GM18499 (cell line): Measurements from ENCODE around the gene EML4.

Source experiments
- ATAC-seq: cut with Tn5 transposase; IDR thresholded peaks from one replicate; pipeline ENCODE4 v1.9.1; 2021; ENCODE audit warnings: moderate number of reproducible peaks; ENCODE audit not compliant: insufficient read depth, unreplicated experiment

The EML4 gene

DNA sequence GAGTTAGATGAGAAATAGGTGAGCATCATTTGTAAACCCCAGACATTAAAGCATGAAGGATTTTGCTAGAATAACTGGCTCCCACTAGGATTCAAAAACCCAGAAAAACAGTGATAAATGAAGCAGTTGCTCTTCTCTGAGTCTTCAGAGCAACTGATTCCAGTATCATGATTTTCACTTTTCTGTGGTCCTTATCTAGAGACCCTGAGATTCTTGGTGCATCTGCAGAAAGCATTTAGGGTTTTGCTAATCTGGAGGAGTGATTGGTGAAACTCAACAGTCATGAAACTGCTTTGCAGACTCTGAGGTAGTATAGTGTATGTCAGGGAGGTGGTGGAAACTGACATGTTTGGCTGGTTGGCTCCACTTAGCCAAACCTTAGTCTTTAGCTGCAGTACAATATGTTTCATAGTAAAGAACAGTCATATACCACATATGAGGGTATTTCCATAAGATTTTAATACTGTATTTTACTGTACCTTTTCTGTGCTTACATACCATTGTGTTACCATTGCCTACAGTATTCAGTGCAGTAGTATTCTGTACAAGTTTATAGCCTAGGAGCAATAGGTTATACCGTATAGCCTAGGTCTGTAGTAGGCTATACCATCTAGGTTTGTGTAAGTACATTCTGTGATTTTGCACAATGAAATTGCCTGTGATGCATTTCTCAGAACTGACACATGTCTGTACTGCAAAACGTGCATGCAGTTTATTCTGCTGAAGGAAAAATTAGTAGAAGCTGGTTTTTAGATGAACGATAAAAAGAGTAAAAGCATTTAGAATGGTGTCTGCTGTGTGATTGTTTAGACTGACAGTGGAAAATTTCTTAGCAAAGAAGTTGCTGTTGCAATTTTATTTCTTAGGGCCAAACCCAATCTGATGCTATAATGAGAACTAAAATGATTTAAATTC is 23.8 kb downstream of the EML4 start:
- ATAC-seq = peak; percentile 59

GRCh38 chr2:42193722-42194187 is 24.6 kb downstream of the EML4 start:
- no peak for ATAC-seq

DNA sequence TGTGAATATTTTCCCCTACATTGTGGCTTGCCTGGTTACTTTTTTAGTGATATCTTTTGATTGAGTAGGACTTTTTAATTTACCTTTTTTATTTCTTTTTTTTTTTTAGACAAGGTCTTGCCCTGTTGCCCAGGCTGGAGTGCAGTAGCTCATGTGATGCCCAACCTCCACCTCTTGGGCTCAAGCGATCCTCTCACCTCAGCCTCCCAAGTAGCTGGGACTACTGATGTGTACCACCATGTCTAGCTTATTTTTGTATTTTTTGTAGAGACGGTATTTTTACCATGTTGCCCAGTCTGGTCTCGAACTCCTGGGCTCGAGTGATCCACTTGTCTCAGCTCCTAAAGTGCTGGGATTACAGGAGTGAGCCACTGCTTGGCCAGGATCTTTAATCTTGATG is 25.3 kb downstream of the EML4 start:
- no peak for ATAC-seq

DNA sequence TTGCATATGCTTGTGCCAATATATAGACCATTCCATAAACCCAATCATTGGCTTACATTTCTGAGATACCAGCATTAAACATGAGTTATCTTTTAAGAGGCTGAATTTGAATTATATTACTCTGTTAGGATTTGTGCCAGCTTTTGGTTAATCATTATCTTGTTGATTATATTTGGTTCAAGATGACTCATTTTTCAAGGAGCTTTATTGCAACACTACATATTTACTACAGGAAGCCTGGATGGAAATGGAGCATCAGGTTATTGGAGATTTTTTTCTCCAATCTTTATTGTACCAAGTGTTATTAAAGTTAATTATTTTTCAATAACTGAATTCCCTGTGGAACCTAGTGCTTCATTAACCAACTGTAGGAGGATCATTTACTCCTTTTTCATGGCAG is 26.4 kb downstream of the EML4 start:
- ATAC-seq = no peak

GRCh38 chr2:42196070-42196402 is 26.9 kb downstream of the EML4 start:
- ATAC-seq = no peak

GRCh38 chr2:42196403-42197267 is 27.5 kb downstream of the EML4 start:
- no peak for ATAC-seq

GRCh38 chr2:42197792-42198191 is 28.6 kb downstream of the EML4 start:
- no peak for ATAC-seq

GRCh38 chr2:42198466-42198865 is 29.3 kb downstream of the EML4 start:
- ATAC-seq = no peak

DNA sequence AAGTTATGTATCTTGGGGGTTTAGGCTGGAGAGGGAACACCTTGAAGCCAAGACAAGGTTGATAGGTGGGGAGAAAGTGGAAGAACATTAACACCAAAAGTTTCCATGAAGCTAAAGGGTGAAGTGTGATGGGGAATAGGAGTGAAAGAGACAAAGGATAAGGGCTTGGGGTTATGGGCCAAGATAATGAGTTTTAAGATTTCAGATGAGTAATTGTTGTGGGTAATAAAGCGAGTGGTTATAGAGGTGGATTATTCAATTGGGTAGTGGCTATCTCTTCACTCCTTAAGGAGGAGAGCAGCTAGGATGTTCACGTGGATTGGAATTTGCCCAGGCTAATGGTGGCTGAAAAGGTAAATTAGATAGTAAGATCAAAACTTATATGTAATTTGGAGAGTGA is 29.8 kb downstream of the EML4 start:
- ATAC-seq = no peak

DNA sequence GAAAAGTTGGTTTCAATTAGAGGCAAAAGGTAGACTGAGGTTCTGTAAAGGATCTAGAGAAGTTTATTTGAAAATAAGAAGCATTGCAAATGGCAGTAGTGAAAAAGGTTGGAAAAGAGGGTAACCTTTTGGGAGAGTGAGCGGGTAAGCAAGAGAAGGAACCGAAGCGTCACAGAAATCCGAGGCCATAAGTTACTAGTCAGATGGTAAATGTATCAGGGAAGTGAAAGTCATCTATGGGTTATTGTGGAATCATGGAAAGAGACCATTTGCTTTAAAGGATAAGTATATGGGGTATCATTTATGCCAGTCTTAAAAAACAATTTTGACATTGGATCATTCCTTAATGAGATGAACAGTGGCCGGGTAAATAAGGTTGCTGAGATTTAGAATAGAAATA is 30.5 kb downstream of the EML4 start:
- no peak for ATAC-seq

DNA sequence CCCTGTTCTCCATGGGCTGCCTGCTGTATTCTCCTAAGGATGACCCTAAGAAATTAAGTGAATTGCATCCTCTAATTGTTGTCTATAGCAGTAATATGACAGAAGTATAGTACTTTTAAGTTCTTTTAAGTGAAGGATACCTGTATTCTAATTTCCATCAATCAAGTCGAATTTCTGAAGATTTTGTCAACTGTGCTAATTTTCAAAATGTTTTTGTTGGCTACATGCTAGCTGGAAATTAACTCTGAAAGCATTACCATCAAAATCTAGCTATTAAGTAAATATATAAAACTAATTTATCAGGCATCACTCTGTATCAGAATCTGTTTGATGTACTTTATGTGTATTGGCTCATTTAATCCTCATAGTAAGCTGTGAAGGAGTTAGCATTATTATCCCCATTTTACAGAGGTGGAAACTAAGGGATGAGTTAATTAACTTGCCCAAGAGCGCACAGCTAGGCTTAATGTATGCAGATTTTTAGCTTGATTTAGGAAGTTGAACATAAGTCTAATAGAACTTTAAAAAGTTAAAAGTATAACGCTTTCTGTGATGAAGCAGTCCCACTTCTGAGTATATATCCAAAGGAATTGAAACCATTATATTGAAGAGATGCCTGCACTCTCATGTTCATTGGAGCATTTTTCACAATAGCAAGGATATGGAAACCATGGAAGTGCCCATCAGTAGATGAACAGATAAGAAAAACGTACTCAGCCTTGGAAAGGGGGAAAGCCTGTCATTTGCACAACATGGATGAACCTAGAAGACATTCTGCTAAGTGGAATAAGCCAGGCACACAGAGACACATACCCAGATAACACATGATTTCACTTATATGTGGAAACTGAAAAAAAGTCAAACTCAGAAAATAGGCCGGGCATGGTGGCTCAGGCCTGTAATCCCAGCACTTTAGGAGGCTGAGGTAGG is 32.0 kb downstream of the EML4 start:
- no peak for ATAC-seq

- no peak for ATAC-seq
These were observed 33.5 kb downstream of the EML4 start for GRCh38 chr2:42202634-42203008.

DNA sequence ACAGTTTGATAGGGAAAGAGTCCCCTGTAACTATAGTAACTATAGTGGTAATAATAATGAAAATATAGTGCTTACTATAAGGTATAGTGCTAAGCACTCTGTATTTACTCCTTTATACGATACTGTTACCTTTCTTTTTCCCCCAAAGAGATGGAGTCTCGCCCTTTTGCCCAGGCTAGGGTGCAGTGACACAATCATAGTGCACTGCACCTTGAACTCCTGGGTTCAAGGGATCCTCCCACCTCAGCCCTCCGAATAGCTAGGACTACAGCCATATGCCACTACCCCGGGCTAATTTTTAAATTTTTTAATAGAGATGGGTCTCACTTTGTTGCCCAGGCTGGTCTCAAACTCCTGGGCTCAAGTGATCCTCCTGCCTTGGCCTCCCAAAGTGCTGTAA is 34.6 kb downstream of the EML4 start:
- ATAC-seq = no peak

DNA sequence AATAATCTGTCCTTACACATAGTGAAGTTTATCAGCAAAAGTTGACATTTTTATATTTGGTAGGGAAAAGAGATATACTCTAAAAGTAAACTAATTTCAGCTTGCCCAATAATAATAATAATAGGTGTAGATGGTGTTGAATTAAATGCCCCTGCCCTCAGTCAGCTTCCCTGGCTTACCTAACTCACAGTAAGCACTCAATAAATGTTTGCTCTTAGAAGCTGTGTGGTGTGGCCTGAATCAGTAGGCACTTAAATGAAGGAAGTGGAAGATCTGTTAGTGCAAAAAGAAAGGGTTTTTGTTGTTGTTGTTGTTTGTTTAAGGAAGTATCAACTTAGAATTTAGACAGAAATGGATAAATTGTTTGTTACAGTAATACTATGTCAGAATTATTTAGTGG is 36.2 kb downstream of the EML4 start:
- ATAC-seq = no peak

GRCh38 chr2:42207826-42208225 is 38.7 kb downstream of the EML4 start:
- ATAC-seq = no peak

GRCh38 chr2:42210203-42210602 is 41.0 kb downstream of the EML4 start:
- no peak for ATAC-seq

DNA sequence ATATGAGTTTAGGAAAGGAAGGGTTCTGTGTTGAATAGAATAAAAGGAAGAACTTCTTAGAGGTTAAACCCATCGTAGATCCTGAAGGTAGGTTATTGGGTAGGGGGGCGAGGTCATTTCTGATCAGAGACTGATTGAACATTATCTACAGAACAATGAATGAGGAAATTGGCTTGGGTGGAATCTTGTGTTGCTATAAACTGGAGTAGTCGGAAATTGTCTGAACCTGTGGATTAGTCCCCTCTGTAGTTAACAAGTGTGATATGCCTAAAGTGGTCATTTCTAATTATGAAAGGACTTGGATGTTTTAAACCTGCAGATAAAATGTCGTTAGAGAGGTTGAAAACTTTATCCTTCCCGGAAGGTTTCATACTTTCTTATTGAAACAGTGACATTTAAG is 42.1 kb downstream of the EML4 start:
- ATAC-seq = no peak

GRCh38 chr2:42214669-42215068 is 45.5 kb downstream of the EML4 start:
- no peak for ATAC-seq

GRCh38 chr2:42216694-42217093 is 47.5 kb downstream of the EML4 start:
- ATAC-seq = no peak

DNA sequence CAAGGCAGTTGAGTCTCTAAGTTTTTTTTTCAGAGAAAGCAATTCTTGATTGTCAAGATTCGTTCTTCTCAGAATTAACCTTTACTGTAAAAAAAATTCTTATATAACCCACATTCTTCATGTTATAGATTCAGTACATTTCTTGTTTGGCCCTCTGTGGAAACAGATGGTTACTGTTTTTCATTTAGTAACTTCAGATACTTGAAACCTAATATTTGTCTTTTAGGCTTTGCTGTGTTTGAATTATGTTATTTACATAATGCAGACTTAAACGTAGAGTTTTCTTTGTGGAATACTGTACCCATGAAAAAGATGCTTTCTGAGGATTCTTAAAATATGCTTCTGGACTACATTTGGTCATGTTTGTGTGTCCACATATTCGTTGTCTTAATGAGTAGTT is 48.2 kb downstream of the EML4 start:
- no peak for ATAC-seq
